ENCODE data around the gene DIAPH1.

DNA sequence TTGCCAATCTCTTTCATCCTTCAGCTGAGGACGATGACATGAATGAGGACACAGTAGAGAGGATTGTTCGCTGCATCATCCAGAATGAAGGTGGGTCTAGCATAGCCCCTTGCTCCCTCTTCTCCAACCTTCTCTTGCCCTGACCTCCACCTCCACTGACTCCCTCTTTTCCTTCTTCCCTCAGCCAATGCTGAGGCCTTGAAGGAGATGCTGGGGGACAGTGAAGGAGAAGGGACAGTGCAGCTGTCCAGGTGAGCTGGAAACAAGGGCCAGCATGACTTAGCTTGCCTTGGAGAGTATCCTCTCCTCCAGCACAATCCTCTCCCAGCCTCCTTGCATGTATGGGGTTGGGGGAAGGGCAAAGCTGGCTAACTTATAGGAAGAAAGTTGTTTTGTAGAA is 20.0 kb upstream of the DIAPH1 start:
- TF ChIP-seq, protein P1, sequence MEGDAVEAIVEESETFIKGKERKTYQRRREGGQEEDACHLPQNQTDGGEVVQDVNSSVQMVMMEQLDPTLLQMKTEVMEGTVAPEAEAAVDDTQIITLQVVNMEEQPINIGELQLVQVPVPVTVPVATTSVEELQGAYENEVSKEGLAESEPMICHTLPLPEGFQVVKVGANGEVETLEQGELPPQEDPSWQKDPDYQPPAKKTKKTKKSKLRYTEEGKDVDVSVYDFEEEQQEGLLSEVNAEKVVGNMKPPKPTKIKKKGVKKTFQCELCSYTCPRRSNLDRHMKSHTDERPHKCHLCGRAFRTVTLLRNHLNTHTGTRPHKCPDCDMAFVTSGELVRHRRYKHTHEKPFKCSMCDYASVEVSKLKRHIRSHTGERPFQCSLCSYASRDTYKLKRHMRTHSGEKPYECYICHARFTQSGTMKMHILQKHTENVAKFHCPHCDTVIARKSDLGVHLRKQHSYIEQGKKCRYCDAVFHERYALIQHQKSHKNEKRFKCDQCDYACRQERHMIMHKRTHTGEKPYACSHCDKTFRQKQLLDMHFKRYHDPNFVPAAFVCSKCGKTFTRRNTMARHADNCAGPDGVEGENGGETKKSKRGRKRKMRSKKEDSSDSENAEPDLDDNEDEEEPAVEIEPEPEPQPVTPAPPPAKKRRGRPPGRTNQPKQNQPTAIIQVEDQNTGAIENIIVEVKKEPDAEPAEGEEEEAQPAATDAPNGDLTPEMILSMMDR (conservative IDR thresholded peaks at IDR 0.05), result no peak
- TF ChIP-seq ZFX (IDR thresholded peaks at IDR 0.05), result no peak

Data from C4-2B (cell line).